ENCODE data around the gene NTM.

NTM gene

DNA sequence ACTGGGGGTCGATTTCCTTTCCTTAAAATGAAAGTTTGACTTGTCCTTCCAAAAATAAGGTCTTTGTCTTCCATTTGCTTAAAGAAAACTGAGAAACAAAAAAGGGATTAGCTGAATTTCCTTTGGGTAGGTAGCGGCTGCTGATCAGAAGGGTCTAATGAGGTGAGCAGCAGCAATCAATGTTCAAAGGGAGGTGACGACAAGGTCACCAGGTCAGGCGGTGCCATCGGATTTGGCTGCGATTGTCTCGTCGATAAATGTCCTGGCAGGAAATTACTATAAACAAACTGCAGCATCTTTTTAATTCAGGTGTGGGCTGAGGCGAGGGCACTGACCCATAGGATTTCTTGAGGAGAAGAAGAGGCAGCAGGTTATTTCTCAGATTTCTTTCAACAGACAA is 480.1 kb downstream of the NTM start:
- no peak for DNase-seq

DNA sequence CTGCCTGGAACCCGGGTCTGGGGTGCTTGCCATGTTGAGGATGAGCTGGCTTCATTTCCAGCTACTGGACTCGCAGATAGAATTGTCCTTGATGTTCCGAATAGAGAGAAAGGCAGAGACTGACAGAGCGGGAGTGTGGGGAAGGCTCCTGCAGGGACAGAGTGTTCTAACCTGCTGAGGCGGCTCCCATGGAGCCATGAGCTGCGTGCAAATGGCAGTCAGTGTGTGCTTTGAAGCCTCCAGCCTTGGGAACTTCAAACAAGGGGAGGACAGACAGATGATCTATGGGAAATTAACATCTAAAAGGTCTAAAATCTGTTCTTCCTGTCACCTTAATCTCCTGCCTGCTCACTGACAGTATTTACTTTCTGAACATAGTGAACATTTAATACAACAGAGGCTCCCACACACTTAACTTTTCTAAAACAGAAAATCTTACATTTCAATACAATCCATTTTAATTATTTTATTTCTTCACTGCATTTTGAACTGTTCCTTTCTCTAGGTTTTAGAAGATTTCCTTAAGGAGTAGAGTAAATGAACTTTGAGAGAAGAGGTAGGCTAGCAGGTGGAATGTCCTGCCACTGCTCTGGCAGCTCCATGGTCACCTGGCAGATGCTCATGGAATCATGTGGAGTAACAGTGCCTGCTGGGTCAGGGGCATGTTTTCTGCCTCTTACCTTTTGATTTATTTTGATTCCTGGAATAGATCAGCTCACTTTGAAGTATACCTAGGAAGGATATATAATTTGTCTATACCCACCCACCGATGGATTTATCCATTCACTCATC is 481.7 kb downstream of the NTM start:
- no peak for DNase-seq

DNA sequence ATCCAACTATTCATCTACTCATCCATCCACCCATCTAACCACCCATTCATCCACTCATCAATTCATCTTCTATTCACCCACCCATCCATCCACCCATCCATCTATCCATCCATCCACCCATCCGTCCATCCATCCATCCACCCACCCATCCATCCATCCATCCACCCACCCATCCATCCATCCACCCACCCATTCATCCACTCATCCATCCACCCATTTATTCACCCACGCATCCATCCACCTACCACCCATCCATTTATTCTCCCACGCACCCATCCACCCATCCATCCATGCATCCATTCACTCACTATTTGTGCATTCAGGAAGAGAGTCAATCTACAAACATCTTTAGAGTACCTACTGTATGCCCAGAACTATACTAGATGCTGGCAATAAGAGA is 482.3 kb downstream of the NTM start:
- DNase-seq = no peak

DNA sequence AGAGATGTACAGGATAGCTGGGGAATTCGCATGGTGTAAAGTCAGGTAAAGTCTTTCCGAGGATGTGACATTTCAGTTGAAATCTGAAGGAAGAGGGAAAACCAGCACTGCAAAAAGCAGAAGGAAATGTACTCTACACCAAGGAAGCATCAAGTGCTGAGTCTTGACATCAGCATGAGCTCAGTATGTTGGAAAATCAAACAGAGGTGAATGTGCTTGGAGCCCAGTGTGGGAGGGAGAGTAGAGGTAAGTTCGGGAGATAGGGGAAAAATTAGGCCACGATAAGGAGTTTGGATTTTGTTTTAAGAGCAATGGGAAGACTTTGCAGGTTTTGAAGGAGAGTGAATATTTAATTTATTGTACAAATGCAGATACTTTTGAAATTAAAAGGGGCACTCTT is 484.0 kb downstream of the NTM start:
- DNase-seq = no peak

DNA sequence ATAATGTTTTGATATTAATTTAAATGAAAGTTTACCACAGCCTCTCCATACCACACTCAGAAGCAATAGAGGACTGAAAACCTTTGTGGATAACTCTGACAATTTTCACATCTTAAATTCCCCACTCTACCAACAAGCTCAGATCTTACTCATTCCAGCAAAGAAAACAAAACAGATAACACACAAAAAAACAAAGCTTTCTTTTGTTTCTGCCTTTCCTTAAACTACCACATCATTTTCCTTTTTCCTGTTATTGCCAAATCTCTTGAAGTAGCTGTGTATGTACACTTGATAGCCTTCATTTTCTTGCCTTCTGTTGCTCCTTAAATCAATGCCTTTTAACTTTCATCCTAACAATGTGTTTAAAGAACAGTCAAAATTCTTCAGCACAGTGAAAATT is 484.9 kb downstream of the NTM start:
- no peak for DNase-seq

DNA sequence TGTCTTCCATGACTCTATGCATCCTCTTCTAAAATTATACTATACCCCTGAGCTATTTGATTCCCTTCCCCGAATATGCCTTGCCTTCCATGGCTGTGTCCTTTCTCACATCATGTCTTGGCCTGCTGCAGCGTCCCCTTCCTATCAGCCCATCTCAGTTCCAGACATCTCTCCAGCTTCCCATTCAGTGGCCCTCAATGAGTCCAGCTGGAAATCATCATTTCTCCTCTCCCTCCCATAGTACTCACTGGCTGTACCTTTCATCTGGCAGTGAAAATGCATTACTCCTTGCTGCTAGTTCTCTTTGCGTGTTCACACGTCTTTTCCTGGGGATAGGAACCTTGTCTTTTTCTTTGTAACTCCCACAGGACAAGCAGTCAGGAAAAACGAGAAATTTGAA is 486.8 kb downstream of the NTM start:
- no peak for DNase-seq

DNA sequence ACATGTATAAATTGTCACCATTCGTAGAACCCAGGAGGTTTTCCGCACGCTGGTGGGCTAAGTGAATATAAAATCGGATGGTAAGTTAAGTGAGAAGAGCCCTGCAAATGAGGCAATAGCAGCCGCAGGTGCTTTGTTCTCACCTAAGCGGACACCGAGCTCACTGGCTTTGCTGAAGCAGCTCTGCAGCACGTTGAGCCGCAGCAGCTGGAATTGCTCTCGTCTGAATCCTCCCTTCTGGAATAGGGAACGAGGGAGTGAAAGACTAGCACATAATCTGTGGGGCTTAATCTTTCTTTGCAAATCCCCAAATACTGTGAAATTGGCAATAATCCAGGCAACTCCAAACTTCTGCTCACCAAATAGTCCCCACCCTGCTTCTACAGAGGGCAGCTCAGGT is 488.1 kb downstream of the NTM start:
- no peak for DNase-seq

DNA sequence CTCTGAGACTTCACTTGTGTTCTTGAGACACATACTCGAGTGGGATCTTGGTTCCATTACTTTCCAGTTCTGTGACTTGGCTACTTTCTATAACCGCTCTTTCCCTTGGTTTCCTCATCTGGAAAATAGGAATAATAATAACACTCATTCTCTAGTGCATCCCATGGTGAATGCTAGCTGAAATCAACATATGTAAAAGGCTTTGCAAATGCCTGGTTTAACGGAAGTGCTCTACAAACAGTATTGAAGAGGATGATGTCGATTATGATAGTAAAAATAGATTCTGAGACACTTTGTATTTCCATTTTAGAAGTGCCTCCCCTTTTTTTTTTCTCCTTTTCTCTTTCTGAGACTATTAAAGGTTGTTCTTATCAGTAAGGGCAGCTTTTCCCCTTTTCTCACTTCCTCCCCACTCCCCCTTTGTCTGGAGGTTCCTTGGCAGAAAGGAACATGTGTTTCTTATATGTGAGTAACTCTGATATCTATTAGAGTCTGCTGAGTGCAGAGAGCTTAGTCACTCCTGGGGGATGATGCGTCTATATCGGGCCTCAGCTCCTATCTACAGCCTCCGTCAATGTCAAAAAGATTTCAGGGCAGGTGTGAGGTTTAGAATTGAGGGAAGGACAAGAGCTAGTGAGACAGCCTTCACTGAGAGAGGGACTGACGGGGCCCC is 489.3 kb downstream of the NTM start:
- DNase-seq = no peak

DNA sequence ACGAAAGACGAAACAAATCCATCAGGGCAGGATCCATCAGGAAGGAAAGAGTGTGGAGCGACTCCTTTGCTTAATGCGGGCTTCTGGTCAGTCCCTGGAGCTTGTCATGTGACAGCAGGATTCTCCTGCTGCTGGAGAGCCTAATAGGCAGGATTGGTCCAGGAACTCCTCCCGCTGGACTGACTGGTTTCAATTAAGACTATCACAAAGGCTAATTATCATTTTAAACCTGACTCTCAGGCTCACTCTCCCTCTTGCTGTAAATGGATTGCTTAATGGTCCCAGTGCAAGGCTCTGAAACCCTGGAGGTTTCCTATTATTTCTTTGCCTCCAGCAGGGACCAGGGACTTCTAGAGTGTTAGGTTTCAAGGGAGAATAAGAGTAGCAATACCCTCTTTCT is 493.8 kb downstream of the NTM start:
- no peak for DNase-seq

DNA sequence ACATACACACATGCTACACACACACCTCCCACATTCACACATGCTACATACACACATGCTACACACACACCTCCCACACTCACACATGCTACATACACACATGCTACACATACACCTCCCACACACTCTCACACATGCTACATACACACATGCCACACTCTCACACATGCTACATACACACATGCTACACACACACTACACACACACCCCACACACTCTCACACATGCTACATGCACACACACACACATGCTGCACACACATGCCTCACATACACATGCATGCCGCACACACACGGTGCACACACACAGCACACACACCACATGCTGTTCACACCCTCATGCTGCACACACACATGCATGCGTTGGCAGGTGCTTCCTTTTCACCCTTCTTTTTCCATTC is 495.4 kb downstream of the NTM start:
- DNase-seq = no peak

DNA sequence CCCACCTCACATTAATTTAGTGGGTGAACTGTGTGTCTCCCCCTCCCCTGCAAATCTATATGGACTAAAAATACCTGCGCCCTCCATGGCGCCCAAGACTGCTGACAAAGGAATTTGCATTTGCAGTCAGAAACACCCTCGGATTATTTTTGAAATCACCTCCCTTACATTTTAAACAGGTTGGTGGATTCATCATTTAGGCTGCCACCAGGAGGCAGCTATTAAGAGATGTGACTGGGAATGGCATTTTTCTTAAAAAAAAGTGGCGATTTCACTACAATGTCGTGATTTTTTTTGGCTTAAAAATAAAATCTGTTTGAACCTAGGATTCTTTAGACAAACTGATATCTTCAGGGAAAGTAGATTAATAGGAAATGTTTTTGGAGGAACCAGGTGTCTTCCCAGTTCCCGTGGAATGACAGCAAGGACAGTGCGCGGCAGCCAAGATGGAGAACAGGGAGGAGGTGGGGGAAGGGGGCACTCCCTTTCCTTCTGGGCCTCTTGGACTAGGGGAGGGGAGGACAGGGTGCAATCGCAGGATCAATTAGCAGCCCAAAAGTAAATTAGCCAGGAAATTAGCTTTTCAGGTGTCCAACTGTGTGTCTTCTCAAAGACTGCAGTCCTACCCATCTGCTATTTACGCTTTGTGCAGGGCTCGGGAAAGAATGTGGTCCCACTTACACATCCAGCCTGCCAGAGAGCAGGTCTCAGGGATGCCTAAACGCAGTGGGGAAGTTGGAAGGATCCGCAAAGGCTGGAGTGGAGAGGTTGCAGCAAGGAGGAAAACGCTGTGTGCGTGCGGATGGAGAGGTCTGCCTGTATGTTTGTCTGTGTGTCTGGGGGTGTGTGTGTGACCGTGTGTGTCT is 496.4 kb downstream of the NTM start:
- DNase-seq = no peak

DNA sequence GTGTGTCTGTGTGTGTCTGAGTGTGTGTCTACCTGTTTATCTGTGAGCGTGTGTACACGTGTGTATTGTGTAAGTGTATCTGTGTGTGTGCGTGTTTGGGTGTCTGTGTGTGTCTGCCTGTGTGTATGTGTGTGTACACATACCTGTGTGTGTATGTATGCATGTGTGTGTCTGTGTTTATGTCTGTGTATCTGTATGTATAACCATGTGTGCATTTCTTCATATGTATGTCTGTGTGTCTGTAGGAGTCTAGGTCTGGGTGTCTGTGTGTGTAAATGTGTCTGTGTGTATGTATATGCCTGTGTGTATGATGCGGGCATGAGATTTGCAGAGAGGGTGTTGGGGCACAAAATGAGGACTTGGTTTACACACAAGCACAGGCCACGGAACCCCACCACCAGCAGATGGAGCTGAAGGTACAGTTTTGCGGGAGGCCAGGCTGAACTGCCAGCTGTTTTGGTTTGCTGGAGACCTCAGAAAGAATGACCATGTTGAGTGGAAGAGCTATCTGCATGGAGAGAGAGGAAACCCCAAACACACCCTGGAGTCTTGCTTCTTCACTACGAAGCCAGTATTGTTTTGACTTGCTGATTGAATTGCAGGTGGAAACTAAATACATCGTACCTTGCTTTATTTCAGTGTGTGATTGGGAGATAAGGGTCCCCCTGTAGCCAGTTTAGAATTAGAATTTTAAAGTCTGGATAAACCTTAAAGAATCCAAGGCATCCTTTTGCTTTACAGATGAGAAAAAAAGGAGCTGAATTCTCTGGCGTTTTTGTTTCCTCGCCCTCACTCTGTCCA is 497.2 kb downstream of the NTM start:
- no peak for DNase-seq

DNA sequence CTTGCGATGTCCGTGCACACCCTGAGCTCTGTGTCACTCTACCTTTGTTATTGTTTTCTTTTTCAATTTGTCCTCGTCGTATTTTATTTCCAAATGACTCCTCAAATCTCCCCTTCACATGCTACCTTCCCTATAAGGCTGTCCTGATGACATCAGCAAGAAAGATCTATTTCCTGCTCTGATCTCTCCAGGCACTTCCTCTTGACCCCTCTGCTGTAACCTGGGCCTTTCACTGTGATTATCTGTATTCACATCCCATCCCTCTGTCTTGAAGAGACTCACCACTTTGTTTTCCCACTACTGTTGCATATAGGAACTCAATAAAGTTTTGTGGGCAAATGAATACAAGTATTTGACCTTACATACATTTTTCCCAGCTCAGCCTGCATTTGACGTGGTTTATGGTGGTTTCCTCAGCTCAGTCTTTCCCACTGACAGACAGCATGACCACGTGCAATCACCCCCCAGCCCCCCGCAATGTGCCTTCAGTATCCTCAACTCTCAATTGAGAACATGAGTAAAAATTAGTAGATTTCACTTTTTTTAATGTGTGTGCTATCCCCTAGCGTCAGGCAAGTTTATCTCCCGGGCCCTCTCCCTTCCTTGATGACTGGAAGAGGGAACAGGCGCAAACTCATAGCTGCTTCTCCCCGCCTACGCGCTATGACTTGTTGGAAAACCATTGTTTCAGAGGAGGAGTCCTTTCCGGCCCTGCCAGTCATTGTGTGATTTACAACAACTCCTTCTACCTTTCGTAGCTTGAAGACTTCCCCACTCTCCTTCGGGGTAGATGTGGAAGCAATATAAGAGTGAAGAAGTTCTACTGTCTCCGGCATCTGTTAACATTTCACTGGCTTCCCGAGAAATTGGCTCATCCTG is 498.5 kb downstream of the NTM start:
- DNase-seq = no peak

DNA sequence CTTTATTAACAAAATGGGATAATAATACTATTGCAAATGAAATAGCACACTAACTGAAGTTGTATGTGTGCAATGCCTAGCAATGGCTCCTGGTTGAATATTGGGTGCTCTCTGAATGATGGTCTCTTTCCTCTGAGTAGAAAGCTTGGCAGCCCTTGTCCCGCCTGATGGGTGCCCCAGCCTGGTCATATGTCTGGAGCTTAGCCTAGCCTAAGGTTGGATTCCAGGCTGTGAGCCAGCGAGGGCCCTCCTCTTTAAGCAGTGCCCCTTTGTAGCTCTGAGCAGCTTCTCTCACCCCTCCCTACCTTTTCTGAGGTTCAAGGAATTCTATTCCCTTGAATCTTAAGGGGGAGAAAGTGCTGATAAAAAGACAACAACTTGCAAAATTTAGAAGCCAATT is 499.9 kb downstream of the NTM start:
- DNase-seq = no peak

DNA sequence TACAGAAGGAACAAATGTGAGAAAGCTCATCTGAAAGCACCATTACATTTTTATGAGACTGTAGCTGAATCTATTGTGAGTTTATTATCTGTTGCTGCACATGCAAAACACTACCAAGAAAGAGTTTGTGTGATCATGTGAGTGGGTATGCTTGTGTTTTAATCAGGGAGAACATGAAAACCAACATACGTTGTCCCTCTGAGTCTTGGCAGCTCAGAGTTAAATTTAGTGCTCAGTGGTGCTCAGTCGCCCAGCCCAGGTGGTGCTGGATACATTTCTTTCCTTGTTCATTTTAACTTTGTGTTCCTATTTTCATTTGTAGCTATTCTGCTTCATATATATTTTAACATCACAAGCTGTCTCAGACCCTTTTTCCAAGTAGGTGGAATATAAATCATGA is 500.6 kb downstream of the NTM start:
- DNase-seq = no peak

DNA sequence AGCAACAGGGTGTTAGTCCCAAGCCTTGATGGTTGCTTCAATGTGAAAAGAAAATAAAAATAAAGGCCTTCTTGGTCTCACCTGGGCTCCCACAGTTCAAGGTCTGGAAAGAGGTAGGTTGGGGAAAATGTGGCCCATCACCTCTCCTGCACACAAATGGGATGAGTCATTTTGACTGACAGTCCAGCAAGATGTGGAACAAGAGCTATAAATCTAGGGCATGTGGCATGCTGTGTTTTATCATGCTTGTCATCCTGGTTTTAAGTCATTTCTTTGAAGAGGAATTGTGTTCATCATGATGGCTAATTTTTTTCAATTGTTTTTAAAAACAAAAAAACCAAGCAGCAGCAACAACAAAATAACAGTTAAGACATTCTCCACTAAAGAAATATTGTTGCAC is 503.7 kb downstream of the NTM start:
- DNase-seq = no peak

DNA sequence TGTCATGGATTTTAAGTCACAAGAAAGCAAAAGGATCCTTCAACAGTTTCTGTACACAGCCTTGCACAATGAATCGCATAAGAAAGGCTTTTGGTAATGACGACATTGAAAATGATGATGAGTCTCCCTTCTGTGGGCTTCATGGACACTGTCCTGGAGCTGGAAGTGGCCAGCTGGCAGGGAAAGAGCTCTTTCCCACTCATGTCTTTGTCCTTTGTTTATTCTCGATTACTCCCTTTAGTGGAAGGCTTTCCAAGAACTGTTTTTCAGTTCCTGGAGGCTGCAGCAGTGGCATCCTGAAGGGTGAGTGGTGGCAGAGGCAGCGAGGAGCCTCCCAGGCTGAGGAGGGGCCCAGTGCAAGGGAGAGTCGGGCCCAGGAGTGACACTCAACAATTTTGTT is 505.2 kb downstream of the NTM start:
- DNase-seq = no peak

DNA sequence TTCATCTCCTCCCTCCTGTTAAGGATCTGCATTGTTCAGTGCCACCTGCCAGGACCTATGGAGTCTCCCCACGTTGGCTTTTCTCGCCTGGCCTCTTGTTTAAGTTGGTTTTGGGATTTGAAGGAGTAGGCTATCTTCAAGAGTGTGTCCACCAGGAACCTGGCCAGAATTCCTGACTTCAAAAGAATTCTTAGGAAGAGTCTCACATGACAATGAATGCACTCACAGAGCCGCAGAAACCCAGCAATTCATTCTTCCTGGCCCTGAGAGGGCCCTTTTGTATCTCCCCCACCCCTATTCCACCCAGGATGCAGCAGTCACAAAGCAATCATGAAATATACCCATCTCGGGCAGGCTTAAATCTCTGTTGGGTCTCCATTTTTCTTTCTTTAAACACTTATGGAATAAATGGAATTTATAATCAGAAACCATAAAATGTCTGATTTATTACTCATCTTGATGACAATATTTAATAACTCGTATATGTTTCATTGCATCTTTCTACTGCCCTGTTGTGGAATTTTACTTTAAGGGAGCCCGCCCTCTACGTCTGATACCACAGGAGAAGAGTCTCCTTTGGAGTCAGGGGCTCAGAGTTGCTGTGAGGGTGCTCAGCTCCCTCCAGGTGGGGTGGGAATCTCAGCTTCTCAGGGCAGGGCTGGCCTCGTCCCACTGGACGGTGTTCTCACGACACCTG is 507.0 kb downstream of the NTM start:
- no peak for DNase-seq

DNA sequence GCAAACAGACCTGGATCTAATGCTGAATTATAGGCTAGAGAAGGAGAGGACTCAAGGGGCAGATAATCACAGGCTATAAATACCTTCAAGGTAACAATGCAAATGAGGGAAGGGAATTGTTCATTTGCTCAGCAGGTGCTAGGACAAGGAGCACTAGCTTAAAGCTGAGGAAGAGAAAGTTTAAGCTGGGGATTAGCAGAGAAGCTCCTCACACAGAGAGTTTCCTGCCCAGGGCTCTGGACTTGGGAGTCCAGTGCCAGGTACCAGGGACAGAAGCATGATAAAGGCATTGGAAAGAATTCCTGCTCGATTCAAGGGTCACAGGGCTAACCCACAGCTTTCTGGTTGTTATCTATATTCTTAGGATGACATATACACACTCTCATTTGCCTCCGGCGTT is 509.9 kb downstream of the NTM start:
- DNase-seq = no peak

DNA sequence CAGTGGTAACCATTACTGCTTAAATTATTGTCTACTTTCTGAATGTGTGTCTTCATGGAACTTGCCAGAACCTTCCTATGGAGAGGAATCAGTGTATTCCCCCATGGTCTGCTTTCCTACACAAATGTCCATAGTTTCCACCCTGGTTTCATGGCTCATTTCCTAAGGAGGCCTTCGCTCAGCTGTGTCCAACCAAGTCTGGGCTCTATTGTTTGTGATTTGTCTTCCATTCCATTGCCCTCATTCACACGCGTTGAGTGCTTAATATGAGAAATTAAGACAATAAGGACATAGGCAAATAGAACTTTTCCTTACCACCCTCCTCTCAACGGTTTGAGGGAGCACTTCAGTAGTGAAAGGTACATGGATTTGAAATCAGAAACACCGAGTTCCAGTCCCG is 510.6 kb downstream of the NTM start:
- DNase-seq = no peak

DNA sequence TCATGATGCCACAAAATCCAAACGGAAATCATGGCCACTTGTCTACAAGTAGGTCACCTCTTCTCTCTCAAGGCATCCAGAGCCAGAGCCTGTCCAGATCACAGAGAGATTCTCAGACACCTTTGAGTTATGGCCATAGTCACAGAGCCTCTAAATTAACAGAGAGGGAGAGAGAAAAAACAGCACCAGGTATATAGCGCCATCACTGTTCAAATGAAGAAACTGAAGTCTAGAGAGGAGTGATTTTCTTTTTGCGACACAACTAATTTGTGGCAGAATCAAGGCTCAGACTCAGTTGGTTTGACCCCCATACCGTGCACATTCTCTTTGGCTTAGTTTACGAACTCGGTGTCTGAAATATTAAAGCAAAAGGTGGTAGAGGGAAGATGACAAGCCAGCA is 512.9 kb downstream of the NTM start:
- no peak for DNase-seq
